GM19468 (cell line): ENCODE measurements around the gene SMIM35.
"Not testable (repeated sequence)": the region's sequence is repeated elsewhere in the genome, so short reads cannot be mapped to it uniquely, and the experiment has no call there.

ENCODE experiments used
- ATAC-seq: cut with Tn5 transposase; IDR thresholded peaks from one replicate; pipeline ENCODE4 v1.9.1; 2021; ENCODE audit warnings: mild to moderate bottlenecking, moderate library complexity, moderate number of reproducible peaks; ENCODE audit not compliant: unreplicated experiment; ENCODE audit errors: extremely low read depth

The SMIM35 gene

GRCh38 chr11:118007563-118008270, 79.0 kb downstream of the SMIM35 start:
- not testable (repeated sequence) for ATAC-seq

- ATAC-seq, result no peak
Observed at GRCh38 chr11:118007040-118007439, 79.7 kb downstream of the SMIM35 start.

DNA sequence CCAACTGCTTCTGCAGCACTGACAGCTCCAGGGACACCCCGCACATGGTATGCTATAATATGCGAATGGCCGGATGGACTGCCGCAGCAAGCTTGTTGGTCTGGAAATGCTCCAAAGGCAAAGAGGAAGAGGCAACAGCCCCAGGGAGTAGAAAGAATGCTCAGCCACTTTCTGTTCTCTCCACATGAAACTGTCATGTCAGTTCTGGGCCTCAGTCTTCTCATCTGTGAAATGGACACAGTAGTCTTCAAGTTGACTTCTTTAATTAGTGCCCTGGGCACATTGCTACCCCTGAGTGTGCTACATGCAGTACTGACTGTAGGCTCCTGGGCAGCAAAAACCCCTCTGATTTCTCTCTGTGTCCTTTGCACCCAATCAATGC, 80.6 kb downstream of the SMIM35 start:
- ATAC-seq, result no peak

DNA sequence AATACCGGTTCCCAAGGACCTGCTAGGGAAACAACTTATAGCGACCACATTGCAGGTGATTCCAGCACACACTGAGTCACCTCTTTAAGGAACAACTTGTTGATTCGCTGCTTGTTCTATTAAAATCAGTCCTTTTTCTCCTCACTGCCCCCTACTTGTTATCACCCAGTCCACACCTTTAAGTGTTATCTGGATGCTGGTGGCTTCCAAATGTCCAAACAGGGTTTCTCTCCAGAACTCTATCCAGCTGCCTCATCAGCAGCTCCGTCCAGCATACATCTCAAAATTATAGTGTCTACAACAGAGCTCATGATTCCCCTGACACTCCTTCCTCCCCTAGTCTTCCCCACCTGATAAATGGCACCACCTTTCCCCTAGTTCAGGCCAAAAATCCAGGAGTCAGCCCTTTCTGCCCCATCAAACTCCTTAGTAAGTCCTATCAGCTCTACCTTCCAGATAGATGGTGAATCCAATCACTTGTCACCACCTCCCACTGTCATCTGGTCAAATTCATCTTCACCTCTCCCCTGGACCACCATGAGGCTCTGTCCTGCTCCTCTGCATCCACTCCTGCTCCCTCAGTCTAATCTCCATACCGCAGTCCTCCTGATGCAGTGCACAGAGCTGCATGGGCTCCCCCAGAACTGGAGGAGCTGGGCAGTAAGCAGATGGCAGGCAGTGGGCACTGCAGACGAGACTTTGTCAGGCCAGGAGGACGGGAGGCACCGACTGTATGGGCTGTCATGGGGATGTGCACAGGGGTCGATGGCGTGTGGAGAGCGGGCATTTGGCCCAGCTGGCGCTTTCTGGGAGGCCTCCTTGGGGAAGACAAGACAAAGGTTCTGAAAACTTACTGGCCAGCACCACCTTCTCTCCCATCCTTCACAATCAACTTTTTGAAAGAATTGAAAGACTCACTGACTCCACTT, 81.3 kb downstream of the SMIM35 start:
- no peak for ATAC-seq

DNA sequence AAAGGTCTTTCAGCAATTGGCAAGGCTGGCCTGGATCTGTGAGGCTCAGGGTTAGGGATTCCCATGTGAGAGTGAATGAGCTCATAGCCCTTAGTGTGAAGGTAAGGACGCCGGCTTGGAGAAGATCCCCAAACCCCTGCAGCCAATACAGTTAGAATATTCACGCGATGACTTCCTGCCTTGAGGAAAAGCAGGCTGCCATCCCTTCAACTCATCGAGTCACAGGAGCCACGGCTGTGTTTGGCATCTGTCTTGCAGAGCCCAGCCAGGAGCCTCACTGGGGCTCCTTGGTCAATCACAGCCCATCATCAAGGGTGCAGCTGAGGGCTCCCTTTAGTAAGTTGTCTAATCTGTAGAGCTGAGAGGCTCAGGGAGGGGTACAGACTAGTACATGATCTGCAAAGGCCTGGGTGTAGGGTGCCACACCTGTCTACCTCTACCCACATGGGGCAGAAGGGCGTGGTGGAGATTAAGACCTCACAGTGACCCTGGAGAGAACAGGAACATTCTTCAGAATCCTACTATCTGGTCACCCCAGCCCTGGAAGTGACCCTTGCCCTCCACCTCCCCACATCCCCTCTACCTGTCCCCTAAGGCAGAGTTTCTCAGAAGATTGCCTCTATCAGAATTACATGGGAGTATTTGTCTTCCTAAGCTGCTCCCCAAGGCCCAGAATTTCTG, 82.1 kb downstream of the SMIM35 start:
- ATAC-seq, result no peak

DNA sequence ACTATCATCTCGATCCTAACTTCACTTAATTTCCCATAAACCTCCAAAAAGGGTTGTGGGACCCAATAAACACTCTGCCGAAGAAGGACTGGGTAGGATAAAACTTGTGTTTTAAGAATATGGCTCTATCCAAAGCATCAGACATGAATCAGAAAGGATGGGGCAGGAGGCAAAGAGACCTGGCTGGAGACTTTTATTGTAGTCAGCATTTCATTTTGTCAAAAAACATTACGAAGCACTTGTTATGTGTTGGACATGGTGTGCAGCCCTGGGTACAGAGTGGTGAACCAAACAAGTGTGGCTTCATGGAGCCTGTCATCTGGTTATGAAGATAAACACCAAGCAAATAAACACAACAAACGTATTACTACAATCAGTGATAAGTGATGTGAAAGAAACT, 83.3 kb downstream of the SMIM35 start:
- no peak for ATAC-seq

GRCh38 chr11:118002541-118003423, 84.0 kb downstream of the SMIM35 start:
- ATAC-seq, result no peak

- no peak for ATAC-seq
Observed at GRCh38 chr11:118002010-118002540, 84.7 kb downstream of the SMIM35 start.

DNA sequence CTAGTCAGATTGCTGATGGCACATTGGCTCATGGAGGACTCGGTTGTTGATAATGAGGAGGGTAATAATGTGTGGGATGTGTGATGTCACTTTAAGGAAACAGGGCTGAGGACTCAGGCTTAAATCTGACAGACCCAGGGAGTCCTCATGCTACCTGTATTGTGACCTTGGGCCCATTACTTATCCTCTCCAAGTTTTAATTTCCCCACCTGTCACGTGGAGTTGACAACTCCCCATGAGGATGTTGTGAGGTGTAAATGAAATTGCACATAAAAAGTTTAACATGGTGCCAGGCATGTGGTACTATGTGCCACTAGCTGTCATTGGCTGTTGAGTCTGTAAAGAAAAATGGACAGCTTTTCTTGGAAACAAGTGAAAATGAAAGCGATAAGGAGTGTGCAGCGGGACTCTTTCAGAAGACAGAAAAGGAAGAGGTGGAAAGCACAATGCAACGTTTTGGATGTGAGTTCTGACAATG, 85.2 kb downstream of the SMIM35 start:
- ATAC-seq, result no peak

DNA sequence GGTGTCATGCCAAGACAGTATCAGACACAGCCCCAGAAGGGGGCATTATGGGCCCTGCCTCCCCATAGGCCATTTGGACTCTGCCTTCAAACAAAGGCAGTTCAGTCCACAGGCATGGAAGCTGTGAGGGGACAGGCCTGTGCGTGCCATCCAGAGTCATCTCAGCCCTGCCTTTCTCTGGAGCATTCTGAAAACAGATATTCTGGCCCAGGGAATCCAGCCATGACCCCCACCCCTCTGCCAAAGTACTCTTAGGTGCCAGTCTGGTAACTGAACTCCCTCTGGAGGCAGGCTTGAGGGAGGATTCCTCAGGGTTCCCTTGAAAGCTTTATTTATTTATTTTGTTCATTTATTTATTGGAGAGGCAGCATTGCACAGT, 85.9 kb downstream of the SMIM35 start:
- no peak for ATAC-seq

DNA sequence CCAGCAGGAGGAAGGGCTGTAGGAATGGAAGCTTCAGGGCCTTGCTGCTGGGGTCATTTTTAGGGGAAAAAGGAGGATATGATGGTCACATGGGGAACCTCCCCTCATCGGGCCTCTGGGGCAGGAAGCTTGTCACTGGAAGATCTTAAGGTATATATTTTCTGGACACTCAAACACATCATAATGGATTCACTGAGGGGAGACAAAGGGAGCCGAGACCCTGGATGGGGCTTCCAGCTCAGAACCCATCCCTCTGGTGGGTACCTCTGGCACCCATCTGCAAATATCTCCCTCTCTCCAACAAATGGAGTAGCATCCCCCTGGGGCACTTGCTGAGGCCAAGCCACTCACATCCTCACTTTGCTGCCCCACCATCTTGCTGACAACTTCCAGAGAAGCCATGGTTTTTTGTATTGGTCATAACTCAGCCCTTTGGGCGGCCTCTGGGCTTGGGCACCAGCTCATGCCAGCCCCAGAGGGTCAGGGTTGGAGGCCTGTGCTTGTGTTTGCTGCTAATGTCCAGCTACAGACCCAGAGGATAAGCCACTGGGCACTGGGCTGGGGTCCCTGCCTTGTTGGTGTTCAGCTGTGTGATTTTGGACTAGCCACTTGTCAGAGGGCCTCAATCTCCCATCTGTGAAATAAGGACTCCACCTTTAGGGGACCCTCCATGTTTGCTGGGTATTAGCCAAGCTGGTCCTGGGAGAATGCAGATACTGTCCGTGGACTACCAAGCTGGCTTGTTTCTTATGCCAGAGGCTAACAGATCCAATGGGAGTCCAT, 86.5 kb downstream of the SMIM35 start:
- ATAC-seq, result no peak

- ATAC-seq, result no peak
Observed at GRCh38 chr11:117999354-117999993, 87.3 kb downstream of the SMIM35 start.

- ATAC-seq, result no peak
Observed at GRCh38 chr11:117998664-117999353, 88.0 kb downstream of the SMIM35 start.

- ATAC-seq, result peak; percentile 72
Observed at GRCh38 chr11:117997823-117998579, 88.8 kb downstream of the SMIM35 start.

DNA sequence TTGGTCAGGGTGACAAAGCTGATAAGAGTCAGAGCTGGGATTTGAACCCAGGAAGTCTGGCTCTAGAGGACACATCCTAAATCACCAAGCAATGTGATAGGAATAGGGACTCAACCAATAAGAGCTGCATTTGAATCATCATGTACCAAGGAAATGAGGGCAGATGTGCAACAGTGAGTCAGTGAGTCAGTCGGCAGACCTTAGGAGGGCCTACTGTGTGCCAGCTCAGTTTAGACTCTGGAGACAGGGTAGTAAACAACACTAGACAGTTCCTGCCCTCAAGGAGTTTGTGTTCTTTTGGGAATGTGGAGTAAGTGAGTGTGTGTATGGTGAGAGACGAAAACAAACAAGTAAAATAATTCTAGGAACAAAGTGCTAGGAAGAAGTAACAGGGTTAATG, 89.4 kb downstream of the SMIM35 start:
- no peak for ATAC-seq

DNA sequence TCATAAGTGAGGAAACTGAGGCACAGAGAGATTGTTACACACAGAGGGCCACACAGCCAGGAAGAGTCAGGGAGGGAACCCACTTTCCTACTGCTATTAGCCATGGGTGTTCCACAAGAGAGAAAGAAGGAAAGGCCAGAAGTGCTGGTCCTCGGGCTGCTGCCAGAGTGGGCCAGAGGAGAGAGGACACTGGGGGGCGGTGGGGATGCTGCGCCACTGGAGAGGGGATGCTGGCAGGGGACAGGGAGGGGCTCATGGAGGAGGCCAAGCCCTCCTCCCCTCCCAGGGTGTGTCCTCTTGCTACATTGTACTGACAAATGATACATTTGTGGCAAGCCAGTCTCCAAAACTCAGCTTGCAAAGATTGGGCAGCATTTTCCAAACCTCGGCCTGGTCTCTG, 90.7 kb downstream of the SMIM35 start:
- ATAC-seq, result no peak

GRCh38 chr11:117995472-117995871, 91.3 kb downstream of the SMIM35 start:
- no peak for ATAC-seq
